PC-9 (cell line): ENCODE results near the gene CEP55. TPM values are rescaled to one million over a fixed set of nuclear protein-coding genes. Genes with fewer than 3 reads are reported as not detected.

Experiments used
- BruUV-seq: library from RNA; stranded (reverse); fragments of 400-500 nt; replicated peaks from 2 replicates; lab custom pipeline; 2021; lab: Mats Ljungman, UMichigan
- CTCF ChIA-PET: fragments of 300-600 bp; sonication (Branson Sonifier 250); formaldehyde crosslinking; loops from one replicate; lab custom pipeline; 2022; ENCODE audit warnings: antibody characterized with exemption; lab: Charles Lee
- POLR2A ChIA-PET: fragments of 300-600 bp; sonication (Branson Sonifier 250); formaldehyde crosslinking; loops from one replicate; lab custom pipeline; 2022; ENCODE audit warnings: antibody characterized with exemption; ENCODE audit not compliant: unreplicated experiment; lab: Charles Lee
- DNase-seq, 2 experiments: peaks; one replicate each; pipeline versions ENCODE4 v3.0.0 to v3.0.0-alpha.2; 2015 to 2022; ENCODE audit warnings: mixed read lengths in 1 of 2
- H2AFZ ChIP-seq: fragments of 200-600 bp; sonication (generic); 2 replicates; pipeline ENCODE4 v1.8.1; 2017; ENCODE audit warnings: antibody characterized with exemption
- H3F3A ChIP-seq: fragments of 200-600 bp; sonication (generic); 2 replicates; pipeline ENCODE4 v1.8.1; 2017; ENCODE audit warnings: antibody characterized with exemption, mild to moderate bottlenecking, low read depth; ENCODE audit not compliant: insufficient read depth
- H3K27ac ChIP-seq: fragments of 200-600 bp; sonication (generic); 2 replicates; pipeline ENCODE4 v1.6.1; 2016; ENCODE audit warnings: mixed run types
- H3K27me3 ChIP-seq: fragments of 200-600 bp; sonication (generic); 2 replicates; pipeline ENCODE4 v1.6.1; 2016; ENCODE audit warnings: low read depth, mixed run types; ENCODE audit not compliant: insufficient read depth
- H3K36me3 ChIP-seq: fragments of 200-600 bp; sonication (generic); 2 replicates; pipeline ENCODE4 v1.6.1; 2016; ENCODE audit warnings: low read depth, mixed run types
- H3K4me1 ChIP-seq: fragments of 200-600 bp; sonication (generic); replicated peaks from 2 replicates; pipeline ENCODE4 v1.6.1; 2016; ENCODE audit warnings: mixed run types; ENCODE audit not compliant: insufficient read depth
- H3K4me2 ChIP-seq: fragments of 200-600 bp; sonication (generic); 2 replicates; pipeline ENCODE4 v1.6.1; 2017; ENCODE audit warnings: mixed run types
- H3K4me3 ChIP-seq: fragments of 200-600 bp; sonication (generic); 2 replicates; pipeline ENCODE4 v1.6.1; 2016; ENCODE audit warnings: mixed run types
- H3K79me2 ChIP-seq: fragments of 200-600 bp; sonication (generic); 2 replicates; pipeline ENCODE4 v1.6.1; 2017; ENCODE audit warnings: low read depth, mixed run types
- H3K9me2 ChIP-seq: fragments of 200-600 bp; sonication (generic); 2 replicates; pipeline ENCODE4 v1.8.1; 2017; ENCODE audit warnings: mild to moderate bottlenecking; ENCODE audit not compliant: insufficient read depth
- H3K9me3 ChIP-seq: fragments of 200-600 bp; sonication (generic); 2 replicates; pipeline ENCODE4 v1.8.1; 2016; ENCODE audit warnings: low read depth; ENCODE audit not compliant: insufficient read depth
- H4K20me1 ChIP-seq: fragments of 200-600 bp; sonication (generic); 2 replicates; pipeline ENCODE4 v1.8.1; 2017; ENCODE audit not compliant: insufficient read depth
- CTCF ChIP-seq: fragments of 200-600 bp; sonication (generic); conservative IDR thresholded peaks from 2 replicates; pipeline ENCODE4 v1.6.1; 2017; ENCODE audit warnings: mixed run types, antibody characterized with exemption, mild to moderate bottlenecking, moderate library complexity
- EZH2 ChIP-seq: fragments of 200-600 bp; sonication (generic); IDR thresholded peaks from 2 replicates; pipeline ENCODE4 v1.8.0; 2017; ENCODE audit warnings: antibody characterized with exemption, low read depth
- intact Hi-C: fragments of 100-400 bp; cut with micrococcal nuclease; formaldehyde crosslinking; loops from one replicate; pipeline ENCODE4 v1.10.0; 2022; ENCODE audit not compliant: unreplicated experiment
- total RNA-seq: library from RNA; stranded (reverse); gene quantifications from 2 replicates; pipeline ENCODE4 v1.2.3, GENCODE V29; 2021

The CEP55 gene
- total RNA-seq, 1 experiment from 2014 or later: 38.9 TPM

DNA sequence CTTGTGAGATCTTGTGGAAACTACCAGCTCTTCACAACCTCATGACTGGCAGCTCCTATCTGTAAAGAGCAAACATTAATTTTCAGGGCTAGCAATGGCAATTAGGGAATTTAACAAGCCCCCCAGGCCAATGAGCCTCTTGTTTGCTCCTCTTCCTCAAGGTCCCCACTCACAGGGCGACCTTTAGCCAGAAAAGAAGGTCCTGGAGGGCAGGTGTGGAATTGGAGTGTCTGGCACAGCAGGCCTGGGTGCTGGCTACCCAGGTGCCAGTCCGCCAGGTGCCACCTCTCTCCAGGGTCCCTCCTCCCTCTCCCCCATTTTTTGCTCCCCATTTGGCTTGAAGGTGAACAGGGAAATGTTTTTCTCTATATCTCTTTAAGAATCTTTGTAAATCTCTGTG, 1.9 kb upstream of the CEP55 start:
- TF ChIP-seq CTCF: no peak
- TF ChIP-seq EZH2: no peak
- Histone ChIP-seq H3K27ac (no peak overlapping the region), H3K9me2 (no peaks in the 10 kb centered on the region), H3F3A (no peaks in the 10 kb centered on the region), H2AFZ (no peak overlapping the region), H3K4me1 (no peaks in the 10 kb centered on the region), H3K36me3 (no peaks in the 10 kb centered on the region), H3K4me2 (no peak overlapping the region), H3K9me3 (no peaks in the 10 kb centered on the region), H3K4me3 (no peak overlapping the region), H3K27me3 (no peaks in the 10 kb centered on the region), H4K20me1 (no peaks in the 10 kb centered on the region), H3K79me2 (0 out of 2 replicates have a peak, but pooled peaks cover 5% of the 10 kb centered on the region)
- POLR2A ChIA-PET: no interaction called here
- DNase-seq: no peak
- CTCF ChIA-PET: no interaction called here
- intact Hi-C loops: no loop called here
- BruUV-seq: no TSS peak

GRCh38 chr10:93495654-93496321, 624 bp upstream of the CEP55 start:
- peak overlapping the region; percentile 58 for H3K4me3 ChIP-seq
- POLR2A ChIA-PET: interaction anchor here (0.6 to 1.0 kb wide), 3 partner anchors 14 to 127 kb away, joined by 3 to 14 read pairs (median 4); partner anchors contain the start of gene MYOF
- TF ChIP-seq EZH2: no peak
- no peak for TF ChIP-seq CTCF
- H3K79me2 ChIP-seq: 0 out of 2 replicates have a peak, but pooled peaks cover 5% of the 10 kb centered on the region
- H3K4me1 ChIP-seq: no peaks in the 10 kb centered on the region
- BruUV-seq: TSS peak; percentile 94
- H4K20me1 ChIP-seq: no peaks in the 10 kb centered on the region
- intact Hi-C loops: loop anchor here (5.0 kb wide), 1 partner anchor 118 kb away; no protein-coding TSS in a partner anchor
- H3K9me3 ChIP-seq: no peaks in the 10 kb centered on the region
- H3K27ac ChIP-seq: no peak overlapping the region
- peak overlapping the region; percentile 64 for H3K4me2 ChIP-seq
- H3K27me3 ChIP-seq: no peaks in the 10 kb centered on the region
- H3K36me3 ChIP-seq: no peaks in the 10 kb centered on the region
- no peaks in the 10 kb centered on the region for H3F3A ChIP-seq
- no peak for DNase-seq
- H3K9me2 ChIP-seq: no peaks in the 10 kb centered on the region
- CTCF ChIA-PET: interaction anchor here (0.6 kb wide), 3 partner anchors 59 to 1783 kb away, joined by 3 to 9 read pairs (median 4); no protein-coding TSS in a partner anchor
- H2AFZ ChIP-seq: 0 out of 2 replicates have a peak overlapping the region, but pooled peaks have one; percentile 62

DNA sequence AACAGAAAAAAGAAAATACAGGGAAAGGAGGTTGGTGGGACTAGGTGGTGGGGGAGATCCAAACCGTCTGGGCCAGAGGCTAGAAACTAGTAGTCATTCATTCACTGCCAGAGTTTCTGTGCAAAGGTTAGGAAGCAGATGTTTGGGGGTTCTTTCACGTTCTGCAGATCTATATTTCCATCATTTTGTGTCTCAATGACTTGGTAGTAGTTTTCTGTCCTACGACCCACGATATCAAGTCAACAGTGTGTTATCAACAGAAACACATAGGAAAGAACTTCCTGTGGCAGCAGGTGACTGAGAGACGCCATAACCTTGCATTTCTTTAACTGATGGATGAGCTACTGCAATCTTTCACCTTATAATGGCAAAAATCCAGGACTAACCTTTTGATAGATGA, 1.8 kb downstream of the CEP55 start:
- Histone ChIP-seq H3K27me3 (no peaks in the 10 kb centered on the region), H3K9me3 (no peaks in the 10 kb centered on the region), H2AFZ (no peak overlapping the region), H3K4me2 (peak overlapping the region; percentile 28; the same call in 1 of the 2 replicates), H3K79me2 (0 out of 2 replicates have a peak, but pooled peaks cover 5% of the 10 kb centered on the region), H4K20me1 (no peaks in the 10 kb centered on the region), H3F3A (no peaks in the 10 kb centered on the region), H3K4me1 (no peaks in the 10 kb centered on the region), H3K9me2 (no peaks in the 10 kb centered on the region), H3K36me3 (no peaks in the 10 kb centered on the region), H3K4me3 (no peak overlapping the region), H3K27ac (no peak overlapping the region)
- TF ChIP-seq EZH2 (no peak), CTCF (no peak)
- DNase-seq: no peak
- POLR2A ChIA-PET: no interaction called here
- no TSS peak for BruUV-seq
- intact Hi-C loops: loop anchor here (5.0 kb wide), 1 partner anchor 121 kb away; no protein-coding TSS in a partner anchor
- CTCF ChIA-PET: no interaction called here
